HG03558 (cell line): ENCODE results near the gene ASB2.

Experiments used
- ATAC-seq: cut with Tn5 transposase; IDR thresholded peaks from one replicate; pipeline ENCODE4 v1.9.1; 2021; ENCODE audit warnings: moderate number of reproducible peaks; ENCODE audit not compliant: unreplicated experiment; ENCODE audit errors: extremely low read depth

ASB2 gene

GRCh38 chr14:93891756-93892504 lies 84.4 kb downstream of the ASB2 start:
- ATAC-seq: no peak

GRCh38 chr14:93889739-93890483 lies 86.5 kb downstream of the ASB2 start:
- ATAC-seq: no peak

GRCh38 chr14:93888995-93889394 lies 87.4 kb downstream of the ASB2 start:
- no peak for ATAC-seq

- ATAC-seq: no peak
Observed at GRCh38 chr14:93884950-93885349, 91.4 kb downstream of the ASB2 start.
